Ascending aorta (tissue), 2 donors: ENCODE data around the gene HCCS. TPM values are rescaled to one million over a fixed set of nuclear protein-coding genes. Genes with fewer than 3 reads are reported as not detected.
A peak's percentile ranks its signal among the peaks of the same experiment; 100 is the strongest.

Source experiments
- DNase-seq, 2 donors: peaks; one replicate each; pipeline ENCODE4 v3.0.0-alpha.2; 2019; ENCODE audit warnings: low spot score in 2 of 2
- H3K27ac ChIP-seq, 2 donors: fragments of 200-600 bp; sonication (generic); one replicate each; pipeline ENCODE4 v1.5.1; 2016 to 2017; ENCODE audit warnings: mild to moderate bottlenecking in 1 of 2
- H3K27me3 ChIP-seq: fragments of 200-600 bp; sonication (generic); one replicate; pipeline ENCODE4 v1.5.1; 2017
- H3K36me3 ChIP-seq, 2 donors: fragments of 200-600 bp; sonication (generic); one replicate each; pipeline ENCODE4 v1.5.1; 2016
- H3K4me1 ChIP-seq, 2 donors: fragments of 200-600 bp; sonication (generic); one replicate each; pipeline ENCODE4 v1.5.1; 2016 to 2017; ENCODE audit warnings: mild to moderate bottlenecking in 1 of 2
- H3K4me3 ChIP-seq, 2 donors: fragments of 200-600 bp; sonication (generic); one replicate each; pipeline ENCODE4 v1.5.1; 2016 to 2017; ENCODE audit warnings: mild to moderate bottlenecking in 1 of 2
- H3K9me3 ChIP-seq, 2 donors: fragments of 200-600 bp; sonication (generic); one replicate each; pipeline ENCODE4 v1.5.1; 2016
- intact Hi-C: fragments of 100-400 bp; cut with DNase I; formaldehyde crosslinking; loops from one replicate; pipeline ENCODE4 v1.15.1; 2023
- total RNA-seq: library from RNA; depleted of rRNA; stranded (reverse); fragments of >200 nt; gene quantifications from one replicate; pipeline ENCODE4 v1.1.0, GENCODE V29; 2016
- TF ChIP-seq, protein P1 (sequence below), 3 experiments: fragments of 200-600 bp in 2 of 3; fragments of 450-650 bp in 1 of 3; sonication (generic) in 2 of 3; IDR thresholded peaks; one replicate each; pipeline ENCODE4 v1.5.1; 2016 to 2019; ENCODE audit warnings: antibody characterized with exemption in 3 of 3, mild to moderate bottlenecking in 1 of 3, moderate library complexity in 1 of 3

Gene HCCS
- total RNA-seq, 1 donor from 2014 or later, result 65.0 TPM

DNA sequence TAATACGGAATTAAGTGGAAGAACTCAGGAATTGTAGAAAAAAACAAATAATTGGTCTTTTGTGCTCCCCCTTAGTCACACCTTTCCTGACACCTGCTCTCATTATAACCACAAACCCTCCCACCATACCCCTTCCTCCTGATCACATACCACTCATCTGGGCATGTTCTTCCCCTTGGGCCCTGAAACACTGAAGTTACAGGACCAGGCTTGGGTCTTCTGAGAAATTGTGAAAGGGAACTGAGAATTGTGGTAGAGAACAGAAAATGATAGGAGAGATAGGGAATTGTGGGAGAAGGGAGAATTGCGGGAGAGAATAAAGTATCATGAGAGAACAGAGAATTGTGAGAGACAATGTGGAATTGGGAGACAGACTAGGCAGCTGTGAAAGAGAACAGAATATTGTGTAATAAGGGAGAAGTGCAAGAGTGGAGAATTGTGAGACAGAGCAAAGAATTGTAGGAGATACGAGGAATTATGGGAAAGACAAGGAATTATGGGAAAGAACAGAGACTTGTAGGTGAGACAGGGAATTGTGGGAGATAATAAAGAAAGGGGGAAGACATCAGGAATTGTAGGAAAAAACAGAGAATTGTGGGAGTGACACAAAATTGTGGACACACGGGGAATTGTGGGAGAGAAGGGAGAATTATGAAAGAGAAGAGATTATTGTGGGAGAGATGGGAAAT, 2.7 kb upstream of the HCCS start:
- no peak for DNase-seq
- TF ChIP-seq, protein P1, sequence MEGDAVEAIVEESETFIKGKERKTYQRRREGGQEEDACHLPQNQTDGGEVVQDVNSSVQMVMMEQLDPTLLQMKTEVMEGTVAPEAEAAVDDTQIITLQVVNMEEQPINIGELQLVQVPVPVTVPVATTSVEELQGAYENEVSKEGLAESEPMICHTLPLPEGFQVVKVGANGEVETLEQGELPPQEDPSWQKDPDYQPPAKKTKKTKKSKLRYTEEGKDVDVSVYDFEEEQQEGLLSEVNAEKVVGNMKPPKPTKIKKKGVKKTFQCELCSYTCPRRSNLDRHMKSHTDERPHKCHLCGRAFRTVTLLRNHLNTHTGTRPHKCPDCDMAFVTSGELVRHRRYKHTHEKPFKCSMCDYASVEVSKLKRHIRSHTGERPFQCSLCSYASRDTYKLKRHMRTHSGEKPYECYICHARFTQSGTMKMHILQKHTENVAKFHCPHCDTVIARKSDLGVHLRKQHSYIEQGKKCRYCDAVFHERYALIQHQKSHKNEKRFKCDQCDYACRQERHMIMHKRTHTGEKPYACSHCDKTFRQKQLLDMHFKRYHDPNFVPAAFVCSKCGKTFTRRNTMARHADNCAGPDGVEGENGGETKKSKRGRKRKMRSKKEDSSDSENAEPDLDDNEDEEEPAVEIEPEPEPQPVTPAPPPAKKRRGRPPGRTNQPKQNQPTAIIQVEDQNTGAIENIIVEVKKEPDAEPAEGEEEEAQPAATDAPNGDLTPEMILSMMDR (IDR thresholded peaks at IDR 0.05), result no peak
- Histone ChIP-seq H3K36me3 (no peaks in the 10 kb centered on the region), H3K27ac (no peak overlapping the region), H3K27me3 (no peaks in the 10 kb centered on the region), H3K9me3 (no peaks in the 10 kb centered on the region), H3K4me3 (no peak overlapping the region), H3K4me1 (peaks cover 0 to 9% of the 10 kb centered on the region in 2 donors)
- intact Hi-C loops, result loop anchor here (10.0 kb wide), 1 partner anchor 384 kb away; no protein-coding TSS in a partner anchor

- Histone ChIP-seq H3K9me3 (no peaks in the 10 kb centered on the region), H3K4me1 (peaks cover 0 to 9% of the 10 kb centered on the region in 2 donors), H3K27me3 (no peaks in the 10 kb centered on the region), H3K36me3 (peaks cover 0 to 3% of the 10 kb centered on the region in 2 donors), H3K4me3 (no peak overlapping the region), H3K27ac (no peak overlapping the region)
- intact Hi-C loops, result loop anchor here (5.0 to 10.0 kb wide), 2 partner anchors 385 to 473 kb away; no protein-coding TSS in a partner anchor
- TF ChIP-seq, protein P1 (IDR thresholded peaks at IDR 0.05), result no peak
- DNase-seq, result no peak
Measured at GRCh38 chrX:11109968-11110367, 1.2 kb upstream of the HCCS start.

DNA sequence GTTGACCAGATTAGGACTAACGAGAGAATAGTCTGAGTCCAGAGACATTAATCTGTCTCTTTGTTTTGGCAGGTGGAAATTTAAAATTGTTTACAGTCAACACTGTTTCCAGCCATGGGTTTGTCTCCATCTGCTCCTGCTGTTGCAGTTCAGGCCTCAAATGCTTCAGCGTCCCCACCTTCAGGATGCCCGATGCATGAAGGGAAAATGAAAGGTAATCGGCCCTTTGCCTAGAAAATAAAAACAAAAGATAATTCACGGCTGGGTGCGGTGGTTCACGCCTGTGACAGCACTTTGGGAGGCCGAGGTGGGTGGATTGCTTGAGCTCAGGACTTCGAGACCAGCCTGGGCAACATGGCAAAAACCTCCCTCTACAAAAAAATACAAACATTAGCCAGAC, 815 bp downstream of the HCCS start:
- Histone ChIP-seq H3K4me1 (peaks cover 0 to 9% of the 10 kb centered on the region in 2 donors), H3K27ac (peak overlapping the region; percentile 70 to 83), H3K4me3 (peak overlapping the region; percentile 52 to 74), H3K9me3 (no peaks in the 10 kb centered on the region), H3K27me3 (no peaks in the 10 kb centered on the region), H3K36me3 (peaks cover 0 to 10% of the 10 kb centered on the region in 2 donors)
- TF ChIP-seq, protein P1 (IDR thresholded peaks at IDR 0.05), result no peak
- intact Hi-C loops, result loop anchor here (1.0 to 5.0 kb wide), 2 partner anchors 475 to 647 kb away; no protein-coding TSS in a partner anchor
- DNase-seq, result no peak

DNA sequence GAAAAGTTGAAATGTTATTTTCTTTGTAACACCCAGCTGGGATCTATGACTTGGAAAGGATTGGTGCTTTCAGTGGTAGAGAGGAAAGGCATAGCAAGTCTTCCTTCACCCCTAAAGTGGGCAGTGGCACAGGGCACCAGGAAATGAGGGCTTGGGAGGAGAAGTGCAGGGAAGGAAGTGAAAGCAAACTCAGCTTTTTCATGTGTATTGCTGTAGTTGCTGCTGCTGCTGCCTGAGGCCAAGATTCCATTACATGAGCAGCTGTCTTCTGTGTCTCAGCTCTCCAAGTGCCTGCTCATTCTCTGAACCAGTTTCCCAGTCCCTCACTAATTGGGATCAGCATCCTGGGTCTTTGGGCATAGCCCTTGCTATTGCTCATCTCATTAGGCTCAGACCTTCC, 2.6 kb downstream of the HCCS start:
- H3K4me1 ChIP-seq, result peaks cover 0 to 9% of the 10 kb centered on the region in 2 donors
- intact Hi-C loops, result loop anchor here (5.0 kb wide), 1 partner anchor 476 kb away; no protein-coding TSS in a partner anchor

DNA sequence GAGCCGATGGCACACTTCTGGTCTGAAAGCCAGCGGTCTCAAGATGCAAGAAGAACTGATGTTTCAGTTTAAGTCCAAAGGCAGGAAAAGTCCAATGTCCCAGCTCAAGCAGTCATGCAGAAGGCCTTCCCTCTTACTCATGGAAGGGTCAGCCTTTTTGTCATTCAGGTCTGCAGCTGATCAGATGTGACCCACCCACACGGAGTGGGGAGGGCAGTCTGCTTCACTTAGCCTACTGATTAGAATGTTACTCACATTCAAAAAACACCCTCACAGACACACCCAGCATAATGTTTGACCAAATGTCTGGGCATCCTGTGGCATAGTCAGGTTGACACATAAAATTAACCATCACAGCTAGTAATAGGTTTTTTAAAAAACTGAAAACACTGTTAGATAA, 6.6 kb downstream of the HCCS start:
- H3K27ac ChIP-seq, result no peak overlapping the region
- H3K4me1 ChIP-seq, result no peaks in the 10 kb centered on the region
- no peaks in the 10 kb centered on the region for H3K27me3 ChIP-seq
- no peaks in the 10 kb centered on the region for H3K9me3 ChIP-seq
- intact Hi-C loops, result no loop called here
- TF ChIP-seq, protein P1 (IDR thresholded peaks at IDR 0.05), result no peak
- H3K4me3 ChIP-seq, result no peak overlapping the region
- peaks cover 0 to 12% of the 10 kb centered on the region in 2 donors for H3K36me3 ChIP-seq
- DNase-seq, result no peak

More for the DNA sequence above, 2.6 kb downstream of the HCCS start:
- Histone ChIP-seq H3K27ac (no peak overlapping the region), H3K4me3 (no peak overlapping the region), H3K36me3 (peaks cover 0 to 12% of the 10 kb centered on the region in 2 donors), H3K9me3 (no peaks in the 10 kb centered on the region), H3K27me3 (no peaks in the 10 kb centered on the region)
- DNase-seq, result no peak
- TF ChIP-seq, protein P1 (IDR thresholded peaks at IDR 0.05), result no peak
